ENCODE results near the gene UIMC1. TPM values are rescaled to one million over a fixed set of nuclear protein-coding genes. Genes with fewer than 3 reads are reported as not detected.
A peak's percentile ranks its signal among the peaks of the same experiment; 100 is the strongest.
"Not testable (repeated sequence)": the region's sequence is repeated elsewhere in the genome, so short reads cannot be mapped to it uniquely, and the experiment has no call there.

The UIMC1 gene
- total and polyA plus RNA-seq, 2 experiments from 2014 or later, result 25.3 to 30.8 TPM

GRCh38 chr5:176998828-176999227 lies 7.8 kb downstream of the UIMC1 start:
- TF ChIP-seq, protein P1, sequence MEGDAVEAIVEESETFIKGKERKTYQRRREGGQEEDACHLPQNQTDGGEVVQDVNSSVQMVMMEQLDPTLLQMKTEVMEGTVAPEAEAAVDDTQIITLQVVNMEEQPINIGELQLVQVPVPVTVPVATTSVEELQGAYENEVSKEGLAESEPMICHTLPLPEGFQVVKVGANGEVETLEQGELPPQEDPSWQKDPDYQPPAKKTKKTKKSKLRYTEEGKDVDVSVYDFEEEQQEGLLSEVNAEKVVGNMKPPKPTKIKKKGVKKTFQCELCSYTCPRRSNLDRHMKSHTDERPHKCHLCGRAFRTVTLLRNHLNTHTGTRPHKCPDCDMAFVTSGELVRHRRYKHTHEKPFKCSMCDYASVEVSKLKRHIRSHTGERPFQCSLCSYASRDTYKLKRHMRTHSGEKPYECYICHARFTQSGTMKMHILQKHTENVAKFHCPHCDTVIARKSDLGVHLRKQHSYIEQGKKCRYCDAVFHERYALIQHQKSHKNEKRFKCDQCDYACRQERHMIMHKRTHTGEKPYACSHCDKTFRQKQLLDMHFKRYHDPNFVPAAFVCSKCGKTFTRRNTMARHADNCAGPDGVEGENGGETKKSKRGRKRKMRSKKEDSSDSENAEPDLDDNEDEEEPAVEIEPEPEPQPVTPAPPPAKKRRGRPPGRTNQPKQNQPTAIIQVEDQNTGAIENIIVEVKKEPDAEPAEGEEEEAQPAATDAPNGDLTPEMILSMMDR (IDR thresholded peaks at IDR 0.05; ENCODE audit: low read depth, low read length), result no peak
- DNase-seq (ENCODE audit: low read depth in 1 of 2, low spot score in 1 of 2), result no peak
- Histone ChIP-seq H3K27me3 (no peaks in the 10 kb centered on the region), H3K36me3 (no peaks in the 10 kb centered on the region), H3K4me3 (no peak overlapping the region), H3K9me3 (ENCODE audit: low read depth) (no peaks in the 10 kb centered on the region), H3K4me1 (ENCODE audit: low read depth) (no peaks in the 10 kb centered on the region), H3K27ac (no peak overlapping the region)

- Histone ChIP-seq H3K27ac (peak overlapping the region; percentile 60), H3K36me3 (no peaks in the 10 kb centered on the region), H3K4me3 (no peak overlapping the region), H3K27me3 (no peaks in the 10 kb centered on the region), H3K9me3 (ENCODE audit: low read depth) (no peaks in the 10 kb centered on the region), H3K4me1 (ENCODE audit: low read depth) (no peaks in the 10 kb centered on the region)
- peak in 1 of 2 donors; percentile 6 for DNase-seq (ENCODE audit: low read depth in 1 of 2, low spot score in 1 of 2)
- TF ChIP-seq, protein P1 (IDR thresholded peaks at IDR 0.05; ENCODE audit: low read depth, low read length), result no peak
Observed at GRCh38 chr5:176996780-176997179, 9.8 kb downstream of the UIMC1 start.

GRCh38 chr5:176995896-176996767 lies 10.4 kb downstream of the UIMC1 start:
- H3K4me1 ChIP-seq (ENCODE audit: low read depth), result no peaks in the 10 kb centered on the region
- peak in 1 of 2 donors; percentile 80 for DNase-seq (ENCODE audit: low read depth in 1 of 2, low spot score in 1 of 2)
- H3K27ac ChIP-seq, result peak overlapping the region; percentile 60
- no peak overlapping the region for H3K4me3 ChIP-seq
- H3K36me3 ChIP-seq, result no peaks in the 10 kb centered on the region
- TF ChIP-seq, protein P1 (IDR thresholded peaks at IDR 0.05; ENCODE audit: low read depth, low read length), result no peak
- H3K9me3 ChIP-seq (ENCODE audit: low read depth), result no peaks in the 10 kb centered on the region
- no peaks in the 10 kb centered on the region for H3K27me3 ChIP-seq

DNA sequence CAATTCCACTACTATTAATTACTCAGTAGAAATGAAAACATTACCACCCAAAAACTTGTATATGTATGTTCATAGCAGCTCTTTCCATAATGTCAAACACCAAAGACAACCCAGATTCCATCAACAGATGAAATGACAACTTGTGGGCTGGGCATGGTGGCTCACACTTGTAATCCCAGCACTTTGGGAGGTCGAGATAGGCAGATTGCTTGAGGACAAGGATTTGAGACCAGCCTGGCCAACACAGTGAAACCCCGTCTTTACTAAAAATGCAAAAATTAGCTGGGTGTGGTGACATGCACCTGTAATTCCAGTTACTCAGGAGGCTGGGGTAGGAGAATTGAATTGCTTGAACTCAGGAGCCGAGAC lies 11.5 kb downstream of the UIMC1 start:
- TF ChIP-seq, protein P1 (IDR thresholded peaks at IDR 0.05; ENCODE audit: low read depth, low read length), result no peak
- Histone ChIP-seq H3K9me3 (ENCODE audit: low read depth) (no peaks in the 10 kb centered on the region), H3K4me1 (ENCODE audit: low read depth) (no peaks in the 10 kb centered on the region), H3K27me3 (no peaks in the 10 kb centered on the region), H3K36me3 (no peaks in the 10 kb centered on the region), H3K27ac (peak overlapping the region; percentile 78), H3K4me3 (no peak overlapping the region)
- DNase-seq (ENCODE audit: low read depth in 1 of 2, low spot score in 1 of 2), result no peak

GRCh38 chr5:176994460-176995121 lies 12.0 kb downstream of the UIMC1 start:
- Histone ChIP-seq H3K9me3 (ENCODE audit: low read depth) (no peaks in the 10 kb centered on the region), H3K27ac (peak overlapping the region; percentile 78), H3K36me3 (no peaks in the 10 kb centered on the region), H3K27me3 (no peaks in the 10 kb centered on the region), H3K4me3 (no peak overlapping the region), H3K4me1 (ENCODE audit: low read depth) (no peaks in the 10 kb centered on the region)
- TF ChIP-seq, protein P1 (IDR thresholded peaks at IDR 0.05; ENCODE audit: low read depth, low read length), result no peak
- DNase-seq (ENCODE audit: low read depth in 1 of 2, low spot score in 1 of 2), result peak; percentile 2 to 96

GRCh38 chr5:176993081-176993480 lies 13.5 kb downstream of the UIMC1 start:
- not testable (repeated sequence) for H3K4me1 ChIP-seq (ENCODE audit: low read depth); H3K4me3 ChIP-seq; H3K27me3 ChIP-seq; H3K9me3 ChIP-seq (ENCODE audit: low read depth); H3K27ac ChIP-seq; H3K36me3 ChIP-seq
- DNase-seq (ENCODE audit: low read depth in 1 of 2, low spot score in 1 of 2), result peak in 1 of 2 donors; percentile 46

All from cardiac muscle cell (in vitro differentiated cells and primary cell).